Lower leg skin (tissue), 3 donors: Measurements from ENCODE around the gene CAMTA1.

Experiments
- POLR2A ChIP-seq, 2 donors: fragments of 450-650 bp; IDR thresholded peaks; one replicate each; pipeline ENCODE4 v1.6.1; 2016 to 2017; ENCODE audit warnings: antibody characterized with exemption in 2 of 2, mild to moderate bottlenecking in 1 of 2, moderate library complexity in 1 of 2
- TF ChIP-seq, protein P1 (sequence below), 3 donors: fragments of 450-650 bp; IDR thresholded peaks; one replicate each; pipeline ENCODE4 v1.5.1; 2016; ENCODE audit warnings: antibody characterized with exemption in 3 of 3, mild to moderate bottlenecking in 3 of 3, moderate library complexity in 2 of 3

DNA sequence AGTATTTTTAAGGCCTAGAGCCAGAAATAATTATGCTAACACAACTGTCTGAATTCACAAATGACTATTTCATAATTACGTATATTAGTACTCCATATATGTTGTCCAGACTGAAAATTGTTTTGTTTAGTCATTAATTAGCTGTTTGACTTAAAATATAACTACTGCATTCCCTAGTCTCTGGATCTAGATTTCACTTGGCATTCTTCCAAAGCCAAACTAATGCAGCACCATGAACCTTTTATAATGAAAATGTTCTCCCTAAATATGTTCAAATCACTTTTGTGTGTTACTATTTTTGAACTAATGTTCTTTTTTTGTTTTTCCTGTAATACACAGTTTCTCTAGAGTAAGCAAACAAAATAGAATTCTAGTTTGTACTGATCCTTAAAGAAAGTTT, 46.1 kb downstream of the CAMTA1 start:
- no peak for TF ChIP-seq POLR2A (IDR thresholded peaks at IDR 0.05)
- TF ChIP-seq, protein P1, sequence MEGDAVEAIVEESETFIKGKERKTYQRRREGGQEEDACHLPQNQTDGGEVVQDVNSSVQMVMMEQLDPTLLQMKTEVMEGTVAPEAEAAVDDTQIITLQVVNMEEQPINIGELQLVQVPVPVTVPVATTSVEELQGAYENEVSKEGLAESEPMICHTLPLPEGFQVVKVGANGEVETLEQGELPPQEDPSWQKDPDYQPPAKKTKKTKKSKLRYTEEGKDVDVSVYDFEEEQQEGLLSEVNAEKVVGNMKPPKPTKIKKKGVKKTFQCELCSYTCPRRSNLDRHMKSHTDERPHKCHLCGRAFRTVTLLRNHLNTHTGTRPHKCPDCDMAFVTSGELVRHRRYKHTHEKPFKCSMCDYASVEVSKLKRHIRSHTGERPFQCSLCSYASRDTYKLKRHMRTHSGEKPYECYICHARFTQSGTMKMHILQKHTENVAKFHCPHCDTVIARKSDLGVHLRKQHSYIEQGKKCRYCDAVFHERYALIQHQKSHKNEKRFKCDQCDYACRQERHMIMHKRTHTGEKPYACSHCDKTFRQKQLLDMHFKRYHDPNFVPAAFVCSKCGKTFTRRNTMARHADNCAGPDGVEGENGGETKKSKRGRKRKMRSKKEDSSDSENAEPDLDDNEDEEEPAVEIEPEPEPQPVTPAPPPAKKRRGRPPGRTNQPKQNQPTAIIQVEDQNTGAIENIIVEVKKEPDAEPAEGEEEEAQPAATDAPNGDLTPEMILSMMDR (IDR thresholded peaks at IDR 0.05) = no peak
